ENCODE data around the gene SLFN12.

Gene SLFN12

GRCh38 chr17:35376245-35376644 lies 56.1 kb downstream of the SLFN12 start:
- H3K27me3 ChIP-seq (replicated peaks; ENCODE audit: control insufficient read depth, insufficient read depth, low read length, poor library complexity, severe bottlenecking): no peaks in the 10 kb centered on the region
- DNase-seq: no peak
- no peak overlapping the region for H3K27ac ChIP-seq (ENCODE audit: insufficient read depth, low read length, poor library complexity, severe bottlenecking)
- H3K4me1 ChIP-seq (ENCODE audit: control insufficient read depth, insufficient read depth, low read length, poor library complexity, severe bottlenecking): no peaks in the 10 kb centered on the region
- H3K9me3 ChIP-seq (ENCODE audit: control insufficient read depth, low read length): no peaks in the 10 kb centered on the region
- H3K4me3 ChIP-seq (ENCODE audit: insufficient read depth, low read depth, low read length, poor library complexity, severe bottlenecking): no peak overlapping the region
- H3K36me3 ChIP-seq (ENCODE audit: control insufficient read depth, insufficient read depth, low read length): no peaks in the 10 kb centered on the region

- no peak for DNase-seq
- H3K4me1 ChIP-seq (ENCODE audit: control insufficient read depth, insufficient read depth, low read length, poor library complexity, severe bottlenecking): no peaks in the 10 kb centered on the region
- H3K9me3 ChIP-seq (ENCODE audit: control insufficient read depth, low read length): no peaks in the 10 kb centered on the region
- H3K27me3 ChIP-seq (replicated peaks; ENCODE audit: control insufficient read depth, insufficient read depth, low read length, poor library complexity, severe bottlenecking): no peaks in the 10 kb centered on the region
- H3K36me3 ChIP-seq (ENCODE audit: control insufficient read depth, insufficient read depth, low read length): no peaks in the 10 kb centered on the region
- H3K4me3 ChIP-seq (ENCODE audit: insufficient read depth, low read depth, low read length, poor library complexity, severe bottlenecking): peak overlapping the region; percentile 81
- H3K27ac ChIP-seq (ENCODE audit: insufficient read depth, low read length, poor library complexity, severe bottlenecking): peak overlapping the region; percentile 86
These were observed 57.4 kb downstream of the SLFN12 start for GRCh38 chr17:35374766-35375344.

- H3K27ac ChIP-seq (ENCODE audit: insufficient read depth, low read length, poor library complexity, severe bottlenecking): peak overlapping the region; percentile 86
- no peaks in the 10 kb centered on the region for H3K27me3 ChIP-seq (replicated peaks; ENCODE audit: control insufficient read depth, insufficient read depth, low read length, poor library complexity, severe bottlenecking)
- no peaks in the 10 kb centered on the region for H3K9me3 ChIP-seq (ENCODE audit: control insufficient read depth, low read length)
- peak overlapping the region; percentile 81 for H3K4me3 ChIP-seq (ENCODE audit: insufficient read depth, low read depth, low read length, poor library complexity, severe bottlenecking)
- peak; percentile 9 to 24 (median 12) for DNase-seq
- H3K4me1 ChIP-seq (ENCODE audit: control insufficient read depth, insufficient read depth, low read length, poor library complexity, severe bottlenecking): no peaks in the 10 kb centered on the region
- no peaks in the 10 kb centered on the region for H3K36me3 ChIP-seq (ENCODE audit: control insufficient read depth, insufficient read depth, low read length)
These were observed 58.1 kb downstream of the SLFN12 start for GRCh38 chr17:35373984-35374765.

GRCh38 chr17:35373534-35373983 lies 58.7 kb downstream of the SLFN12 start, which contains the start of gene SLFN11:
Gene SLFN11, minus strand, starts transcription at chr17:35373621. Its CDS starts 9,814 bp downstream, at chr17:35363807.
- no peaks in the 10 kb centered on the region for H3K27me3 ChIP-seq (replicated peaks; ENCODE audit: control insufficient read depth, insufficient read depth, low read length, poor library complexity, severe bottlenecking)
- H3K27ac ChIP-seq (ENCODE audit: insufficient read depth, low read length, poor library complexity, severe bottlenecking): peak within 1 kb of the TSS; percentile 86
- no peaks in the 10 kb centered on the region for H3K36me3 ChIP-seq (ENCODE audit: control insufficient read depth, insufficient read depth, low read length)
- H3K4me1 ChIP-seq (ENCODE audit: control insufficient read depth, insufficient read depth, low read length, poor library complexity, severe bottlenecking): no peaks in the 10 kb centered on the region
- H3K9me3 ChIP-seq (ENCODE audit: control insufficient read depth, low read length): no peaks in the 10 kb centered on the region
- DNase-seq: peak; percentile 78 to 85 (median 83)
- H3K4me3 ChIP-seq (ENCODE audit: insufficient read depth, low read depth, low read length, poor library complexity, severe bottlenecking): peak within 1 kb of the TSS; percentile 81

- H3K27me3 ChIP-seq (replicated peaks; ENCODE audit: control insufficient read depth, insufficient read depth, low read length, poor library complexity, severe bottlenecking): no peaks in the 10 kb centered on the region
- peaks cover 4% of the 10 kb centered on the region for H3K4me1 ChIP-seq (ENCODE audit: control insufficient read depth, insufficient read depth, low read length, poor library complexity, severe bottlenecking)
These were observed 59.3 kb downstream of the SLFN12 start for GRCh38 chr17:35372846-35373533.

GRCh38 chr17:35371934-35372333 lies 60.4 kb downstream of the SLFN12 start:
- no peak for DNase-seq
- H3K27me3 ChIP-seq (replicated peaks; ENCODE audit: control insufficient read depth, insufficient read depth, low read length, poor library complexity, severe bottlenecking): no peaks in the 10 kb centered on the region
- no peaks in the 10 kb centered on the region for H3K36me3 ChIP-seq (ENCODE audit: control insufficient read depth, insufficient read depth, low read length)
- H3K27ac ChIP-seq (ENCODE audit: insufficient read depth, low read length, poor library complexity, severe bottlenecking): no peak overlapping the region
- H3K4me3 ChIP-seq (ENCODE audit: insufficient read depth, low read depth, low read length, poor library complexity, severe bottlenecking): no peak overlapping the region
- no peaks in the 10 kb centered on the region for H3K9me3 ChIP-seq (ENCODE audit: control insufficient read depth, low read length)
- peaks cover 4% of the 10 kb centered on the region for H3K4me1 ChIP-seq (ENCODE audit: control insufficient read depth, insufficient read depth, low read length, poor library complexity, severe bottlenecking)

More at GRCh38 chr17:35372846-35373533, 59.3 kb downstream of the SLFN12 start:
- no peaks in the 10 kb centered on the region for H3K36me3 ChIP-seq (ENCODE audit: control insufficient read depth, insufficient read depth, low read length)
- peak in 2 of 3 donors; percentile 16 to 20 for DNase-seq
- no peaks in the 10 kb centered on the region for H3K9me3 ChIP-seq (ENCODE audit: control insufficient read depth, low read length)
- H3K27ac ChIP-seq (ENCODE audit: insufficient read depth, low read length, poor library complexity, severe bottlenecking): peak overlapping the region; percentile 86
- H3K4me3 ChIP-seq (ENCODE audit: insufficient read depth, low read depth, low read length, poor library complexity, severe bottlenecking): peak overlapping the region; percentile 81

GRCh38 chr17:35368081-35368830 lies 64.0 kb downstream of the SLFN12 start:
- no peak for DNase-seq
- Histone ChIP-seq H3K4me1 (ENCODE audit: control insufficient read depth, insufficient read depth, low read length, poor library complexity, severe bottlenecking) (peaks cover 4% of the 10 kb centered on the region), H3K4me3 (ENCODE audit: insufficient read depth, low read depth, low read length, poor library complexity, severe bottlenecking) (no peak overlapping the region), H3K9me3 (ENCODE audit: control insufficient read depth, low read length) (no peaks in the 10 kb centered on the region), H3K27ac (ENCODE audit: insufficient read depth, low read length, poor library complexity, severe bottlenecking) (no peak overlapping the region), H3K36me3 (ENCODE audit: control insufficient read depth, insufficient read depth, low read length) (peaks cover 5% of the 10 kb centered on the region), H3K27me3 (replicated peaks; ENCODE audit: control insufficient read depth, insufficient read depth, low read length, poor library complexity, severe bottlenecking) (no peaks in the 10 kb centered on the region)

- Histone ChIP-seq H3K27me3 (replicated peaks; ENCODE audit: control insufficient read depth, insufficient read depth, low read length, poor library complexity, severe bottlenecking) (no peaks in the 10 kb centered on the region), H3K36me3 (ENCODE audit: control insufficient read depth, insufficient read depth, low read length) (peaks cover 25% of the 10 kb centered on the region), H3K27ac (ENCODE audit: insufficient read depth, low read length, poor library complexity, severe bottlenecking) (no peak overlapping the region), H3K4me1 (ENCODE audit: control insufficient read depth, insufficient read depth, low read length, poor library complexity, severe bottlenecking) (no peaks in the 10 kb centered on the region), H3K4me3 (ENCODE audit: insufficient read depth, low read depth, low read length, poor library complexity, severe bottlenecking) (no peak overlapping the region), H3K9me3 (ENCODE audit: control insufficient read depth, low read length) (no peaks in the 10 kb centered on the region)
- no peak for DNase-seq
These were observed 71.3 kb downstream of the SLFN12 start for GRCh38 chr17:35361027-35361426.
